DMS53 (cell line): ENCODE measurements around the gene NBEA.

Experiments used
- DNase-seq: peaks from one replicate; lab custom pipeline; 2025; lab: John Stamatoyannopoulos, UW

NBEA gene

GRCh38 chr13:35285677-35286076, 343.6 kb downstream of the NBEA start:
- DNase-seq = no peak

GRCh38 chr13:35292329-35292728, 350.3 kb downstream of the NBEA start:
- no peak for DNase-seq

DNA sequence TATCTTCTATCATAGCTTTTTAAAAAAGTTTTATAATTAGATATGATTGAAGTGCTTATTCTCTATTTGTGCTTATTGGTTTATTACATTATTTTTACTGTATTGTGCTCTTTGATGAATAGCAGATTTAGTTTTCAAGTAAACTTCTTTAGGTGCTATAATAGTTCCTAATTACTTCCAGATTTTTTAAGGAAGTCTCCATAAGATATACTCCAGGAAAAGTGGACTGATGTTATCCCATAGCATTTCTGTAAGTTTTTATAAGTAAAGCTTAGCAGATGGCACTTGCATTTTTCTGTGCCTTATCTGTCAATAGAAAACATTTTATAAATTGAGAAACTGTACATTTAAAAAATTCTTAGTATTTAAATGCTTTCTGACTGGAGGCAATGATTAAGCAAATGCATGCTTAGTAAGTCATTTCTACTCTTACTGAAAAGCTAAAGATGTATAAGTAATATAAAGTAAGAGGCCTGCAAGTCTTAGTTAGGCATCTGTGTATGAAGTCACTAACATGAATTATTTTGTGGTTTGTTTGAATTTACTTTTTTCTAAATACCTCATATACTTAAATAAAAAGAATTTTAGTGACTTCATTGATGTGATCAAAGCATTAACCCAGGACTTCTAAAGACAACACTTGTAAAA, 351.6 kb downstream of the NBEA start:
- no peak for DNase-seq

DNA sequence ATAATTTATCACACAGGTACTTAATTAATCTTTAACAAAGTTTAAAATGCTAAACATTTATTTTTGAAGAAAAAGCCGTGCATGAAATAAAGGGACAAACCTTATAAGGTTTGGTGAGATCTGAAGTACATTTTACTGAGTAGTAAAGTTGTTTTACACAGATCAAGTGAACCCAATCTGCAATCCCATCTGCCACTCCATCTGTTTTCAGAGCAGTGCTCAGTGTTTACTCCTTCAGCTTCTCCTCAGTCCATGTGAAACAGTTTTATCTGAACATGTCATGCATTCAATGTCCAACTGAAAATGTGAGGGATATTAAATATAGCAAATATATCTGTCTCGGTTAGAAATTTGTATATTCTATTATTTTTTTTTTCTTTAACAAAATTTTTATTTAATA, 367.6 kb downstream of the NBEA start:
- no peak for DNase-seq

DNA sequence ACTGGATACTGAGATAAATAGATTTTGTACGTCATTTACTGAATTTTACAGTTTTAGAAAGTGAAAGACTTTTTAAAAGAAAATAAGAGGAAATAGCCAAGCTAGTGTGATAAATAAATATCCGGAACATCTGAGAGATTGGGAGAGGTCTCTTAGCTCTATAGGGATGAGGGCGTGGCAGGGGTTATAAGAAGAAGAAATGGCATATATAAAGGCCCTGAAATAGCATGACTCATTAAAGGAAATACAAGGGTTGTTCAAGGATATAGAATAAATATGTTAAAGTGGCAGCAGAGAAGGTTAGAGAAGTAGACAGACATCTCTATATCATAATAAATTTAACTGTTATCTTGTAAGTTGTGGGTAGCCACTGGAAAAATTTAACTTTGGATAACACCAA, 390.1 kb downstream of the NBEA start:
- no peak for DNase-seq

- no peak for DNase-seq
These were observed 391.1 kb downstream of the NBEA start for GRCh38 chr13:35333157-35333556.

GRCh38 chr13:35342440-35342839, 400.4 kb downstream of the NBEA start:
- DNase-seq = no peak

GRCh38 chr13:35343417-35343816, 401.3 kb downstream of the NBEA start:
- no peak for DNase-seq

- no peak for DNase-seq
These were observed 403.9 kb downstream of the NBEA start for GRCh38 chr13:35345992-35346391.

DNA sequence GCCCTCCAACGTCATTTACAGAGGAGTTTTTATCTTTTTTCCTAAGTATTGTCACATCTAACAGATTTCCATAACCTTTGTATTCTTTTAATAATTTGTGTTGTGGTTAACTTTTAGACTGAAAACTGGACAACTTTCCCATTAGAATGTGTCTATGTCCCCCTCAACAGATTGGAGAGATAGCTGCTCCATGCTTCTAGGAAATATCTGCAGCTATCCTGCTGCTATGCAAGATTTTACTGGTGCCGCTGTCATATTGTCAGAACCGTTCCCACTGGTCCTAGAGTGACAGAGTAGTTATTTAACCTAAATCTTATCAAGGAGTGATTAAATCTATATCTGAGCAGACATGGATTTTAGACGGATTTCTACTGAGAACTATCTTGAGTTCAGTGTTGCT, 404.4 kb downstream of the NBEA start:
- DNase-seq = no peak

DNA sequence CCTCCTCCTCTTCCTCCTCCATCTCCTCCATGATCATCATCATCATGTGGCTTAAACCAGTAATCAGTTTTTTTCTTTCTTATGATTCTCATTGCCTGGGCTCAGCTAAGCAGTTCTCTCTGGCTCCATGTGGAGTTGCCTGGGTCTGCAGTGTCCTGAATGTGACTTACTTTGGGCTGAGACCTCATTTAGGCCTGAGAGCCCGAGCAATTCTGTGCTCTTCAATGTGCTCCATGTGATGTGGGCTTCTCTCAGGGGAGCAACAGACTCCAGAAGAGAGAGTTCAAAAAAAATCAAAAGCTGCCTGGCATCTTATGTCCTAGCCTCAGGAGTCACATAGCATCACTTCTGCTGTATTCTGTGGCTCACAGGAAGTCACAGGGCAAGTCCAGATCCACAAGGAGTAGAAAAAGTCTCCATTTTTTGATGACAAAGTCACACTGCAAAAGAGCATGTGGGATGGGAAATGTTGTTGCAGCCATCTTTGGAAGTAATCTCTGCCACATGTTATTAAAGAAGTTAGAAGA, 405.7 kb downstream of the NBEA start:
- no peak for DNase-seq

GRCh38 chr13:35349052-35349451, 407.0 kb downstream of the NBEA start:
- no peak for DNase-seq

DNA sequence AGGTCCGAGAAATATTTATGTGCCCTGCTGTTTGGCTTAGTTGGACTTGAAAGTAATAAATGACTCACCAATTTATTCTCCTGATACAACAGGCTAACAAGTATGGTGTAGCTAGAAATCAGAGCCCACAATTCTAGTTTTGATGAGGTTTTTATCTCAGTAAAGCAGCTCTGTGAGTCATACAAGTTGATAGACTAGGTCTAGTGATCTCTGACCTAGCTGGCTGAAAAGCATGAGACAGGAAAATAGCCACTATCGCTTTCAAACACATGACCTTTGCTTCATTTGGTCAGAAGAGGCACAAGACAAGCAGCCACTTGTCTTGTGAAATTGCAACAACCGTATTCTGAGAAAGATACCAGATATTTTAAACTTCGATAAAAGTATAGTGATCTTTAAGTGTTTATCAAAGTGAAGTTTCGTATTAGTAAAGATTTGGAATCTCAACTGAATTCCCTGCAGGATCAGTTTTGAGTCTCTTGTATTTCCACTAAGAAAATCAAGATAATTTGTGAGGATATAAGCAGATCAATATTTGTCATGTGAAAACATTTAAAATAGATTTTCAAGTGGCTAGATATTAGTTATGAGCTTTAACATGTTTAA, 407.7 kb downstream of the NBEA start:
- peak; percentile 17 for DNase-seq

DNA sequence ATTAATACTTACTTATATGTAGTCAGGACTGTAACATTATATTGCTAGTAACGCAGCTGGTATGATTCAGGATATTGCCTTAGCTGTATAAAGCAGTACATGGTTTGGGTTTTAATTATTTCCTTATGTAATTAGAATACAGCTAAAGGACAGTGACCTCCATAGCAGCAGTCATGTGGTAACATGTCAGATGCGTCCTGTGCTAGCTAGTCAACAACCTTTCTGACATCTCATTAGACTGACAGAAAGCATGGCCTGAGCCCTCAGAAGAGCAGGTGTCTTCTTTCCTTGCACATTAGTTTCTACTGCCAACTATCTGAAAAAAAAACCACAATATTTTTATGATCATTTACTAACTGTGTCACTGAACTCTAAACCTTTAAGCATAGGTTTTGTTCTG, 412.2 kb downstream of the NBEA start:
- DNase-seq = no peak

DNA sequence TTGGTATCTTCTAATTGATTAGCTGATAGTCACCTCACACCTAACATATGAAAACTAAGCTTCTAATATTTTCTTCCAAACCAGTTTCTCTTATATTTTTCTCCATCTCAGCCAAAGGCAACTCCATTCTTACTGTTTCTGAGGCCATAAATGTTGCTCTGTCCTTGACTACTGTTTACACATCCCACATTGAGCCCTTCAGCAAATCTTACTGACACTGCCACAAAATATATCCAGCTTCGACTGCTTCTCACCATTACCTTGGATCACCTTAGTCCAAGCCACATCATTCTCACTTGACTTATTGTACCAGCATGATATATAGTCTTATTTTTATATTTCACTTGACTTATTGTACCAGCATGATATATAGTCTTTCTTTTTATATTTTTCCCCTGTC, 412.8 kb downstream of the NBEA start:
- no peak for DNase-seq

DNA sequence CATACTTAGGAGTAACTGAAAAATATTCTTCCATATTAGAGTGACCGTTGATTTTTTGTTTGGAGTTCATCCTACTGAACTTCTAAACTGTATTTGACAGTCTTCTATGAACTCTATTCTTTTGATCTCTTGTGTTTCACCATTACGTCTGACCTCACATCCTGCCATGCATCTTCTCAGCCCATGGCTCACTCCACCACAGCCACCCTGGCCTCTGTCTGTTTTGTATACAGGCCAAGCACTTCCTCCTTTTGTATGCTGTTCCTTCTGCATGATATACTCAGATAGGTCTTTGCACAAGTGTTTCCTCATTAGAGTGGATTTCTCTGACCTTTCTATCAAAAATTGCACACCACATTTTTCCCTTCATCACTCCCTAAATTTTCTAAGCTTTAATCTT, 414.5 kb downstream of the NBEA start:
- peak; percentile 15 for DNase-seq

DNA sequence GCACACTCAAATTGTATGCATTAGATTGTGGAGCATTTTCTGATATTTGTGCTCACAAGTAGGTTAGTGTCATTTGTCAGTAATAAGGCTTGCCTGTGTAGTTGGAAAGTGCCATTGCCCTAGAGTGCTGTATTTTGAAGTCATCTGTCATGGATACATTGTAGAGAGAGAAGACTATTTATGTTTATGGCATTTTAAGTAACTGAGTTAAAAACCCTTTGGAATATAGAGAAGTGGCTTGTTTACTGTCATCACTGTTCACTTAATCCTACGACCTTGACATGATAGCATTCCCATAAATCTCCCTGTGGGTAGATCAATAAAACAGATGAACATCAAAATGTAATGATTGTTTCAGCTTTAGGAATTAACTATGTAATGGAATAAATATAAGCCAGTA, 423.8 kb downstream of the NBEA start:
- DNase-seq = no peak

- no peak for DNase-seq
These were observed 425.5 kb downstream of the NBEA start for GRCh38 chr13:35367586-35367985.

DNA sequence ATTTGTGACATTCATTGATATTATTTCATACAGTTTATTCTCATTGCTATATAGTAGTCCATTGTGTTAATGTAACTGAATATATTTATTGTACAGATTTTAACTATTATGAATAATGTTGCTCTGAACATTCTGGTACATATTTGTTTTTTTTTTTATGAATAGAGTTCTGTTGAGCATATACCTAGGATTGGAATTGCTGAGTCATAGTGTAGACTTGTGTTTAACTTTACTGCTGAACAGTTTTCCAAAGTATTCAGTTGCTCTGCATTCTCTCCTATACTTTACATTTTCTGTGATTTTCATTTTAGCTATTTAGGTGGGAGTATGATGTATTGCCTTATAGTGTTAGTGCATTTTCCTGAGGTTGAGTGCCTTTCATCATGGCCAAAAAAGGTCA, 436.9 kb downstream of the NBEA start:
- DNase-seq = peak; percentile 27

GRCh38 chr13:35379663-35380062, 437.6 kb downstream of the NBEA start:
- DNase-seq = no peak

GRCh38 chr13:35387682-35388250, 445.7 kb downstream of the NBEA start:
- DNase-seq = no peak

DNA sequence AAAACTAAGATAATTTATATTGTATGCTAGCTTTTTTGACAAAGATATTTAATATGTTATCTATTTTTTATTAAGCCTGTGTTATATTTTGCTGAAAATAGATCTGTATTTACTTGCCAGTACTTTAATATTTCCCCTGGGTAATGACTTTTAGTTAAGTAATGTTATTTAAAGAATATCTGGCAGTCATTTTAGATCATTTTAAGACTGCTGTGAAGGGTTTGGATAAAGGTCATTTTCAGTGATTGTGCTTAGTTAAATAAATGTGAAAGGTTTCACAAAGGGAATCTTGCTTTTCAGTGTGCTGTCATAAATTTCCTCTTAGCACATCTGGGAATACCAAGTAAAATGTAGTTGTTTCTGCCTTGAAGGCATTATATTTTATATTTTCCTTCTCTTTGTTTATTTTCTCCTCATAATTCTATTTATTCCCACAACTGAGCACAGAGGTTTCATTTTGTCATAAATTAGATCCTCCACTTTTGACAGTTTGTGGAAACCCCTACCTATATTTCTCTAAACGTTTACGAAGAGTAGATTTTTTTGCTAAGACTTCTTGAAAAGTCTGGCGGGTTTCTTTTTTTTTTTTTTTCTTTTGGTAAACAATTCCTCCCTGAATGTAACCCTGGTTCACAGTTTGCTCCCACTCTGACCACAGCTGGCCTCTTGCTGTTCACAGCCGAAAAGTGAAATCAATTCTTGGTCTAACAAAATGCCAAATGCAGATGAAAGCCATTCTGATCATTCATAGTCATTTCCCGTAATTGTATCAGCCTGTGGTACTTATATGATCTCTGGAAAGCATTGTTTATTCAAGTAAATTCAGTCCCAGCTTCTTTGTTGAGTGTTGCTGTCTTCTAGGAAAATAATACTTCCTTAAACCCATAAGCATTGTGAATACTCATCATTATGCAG, 446.6 kb downstream of the NBEA start:
- no peak for DNase-seq

DNA sequence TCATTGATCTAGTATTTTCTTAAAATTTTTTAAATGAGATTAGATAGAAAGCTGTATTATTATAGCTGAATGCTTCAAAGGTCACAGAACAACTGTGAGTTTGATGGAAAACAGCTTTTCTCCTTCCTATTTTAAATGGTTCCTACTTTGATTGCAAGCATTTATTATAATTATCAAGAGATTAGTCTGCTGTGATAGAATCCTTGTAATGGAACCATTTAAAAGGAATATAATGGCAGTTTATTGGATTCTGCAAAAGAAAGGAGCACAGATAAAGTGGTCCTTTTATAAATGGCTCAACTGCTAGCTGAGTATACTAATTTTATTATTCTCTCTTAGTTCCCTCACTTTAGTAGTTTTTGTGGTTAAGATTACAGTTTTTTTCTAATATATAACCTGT, 447.5 kb downstream of the NBEA start:
- no peak for DNase-seq
